Measurements from ENCODE around the gene STRIP1. TPM values are rescaled to one million over a fixed set of nuclear protein-coding genes. Genes with fewer than 3 reads are reported as not detected.

Gene STRIP1
- polyA plus RNA-seq, 2 of the 4 experiments (the other 2 are of a cell fraction) = 16.4 to 16.7 TPM

GRCh38 chr1:110087812-110088738, 53.7 kb downstream of the STRIP1 start:
- ATAC-seq (peak; percentile 90 to 97), DNase-seq (ENCODE audit: low read depth in 1 of 2, low spot score in 1 of 2) (peak; percentile 35 to 64), FAIRE-seq (no peak)
- H3K4me1 ChIP-seq = no peaks in the 10 kb centered on the region
- H3K27ac ChIP-seq = no peak overlapping the region
- ChIA-PET CTCF (interaction anchor here (0.6 to 3.3 kb wide), 27 partner anchors 8 to 408 kb away, joined by 3 to 57 read pairs (median 5); no protein-coding TSS in a partner anchor), POLR2A (no interaction called here)
- no peak overlapping the region for H3K4me3 ChIP-seq
- TF ChIP-seq TFCP2L1 (CRISPR knock-in tag; IDR thresholded peaks at IDR 0.05) (no peak), CBX8 (IDR thresholded peaks at IDR 0.05) (no peak), CHD2 (IDR thresholded peaks at IDR 0.05; ENCODE audit: low read length, partially characterized antibody) (no peak), NFE2L2 (conservative IDR thresholded peaks at IDR 0.05; ENCODE audit: low read length) (no peak), CTCF (IDR thresholded peaks at IDR 0.05) (peak; percentile 42; the same call in 1 of the 3 replicates), SMC3 (IDR thresholded peaks at IDR 0.05) (peak; percentile 57), RAD21 (conservative IDR thresholded peaks at IDR 0.05 in 1 of 2, IDR thresholded peaks at IDR 0.05 in 1 of 2) (peak; percentile 30 to 52; a peak in 3 of 5 replicates), EHMT2 (IDR thresholded peaks at IDR 0.05; ENCODE audit: low read depth) (no peak)
- H3K9me3 ChIP-seq = no peaks in the 10 kb centered on the region
- 36% methylated on average over 14 of the region's 15 CpGs for WGBS (ENCODE audit: missing lambda C conversion rate)
- H3K4me2 ChIP-seq = no peak overlapping the region

GRCh38 chr1:110088739-110089316, 54.4 kb downstream of the STRIP1 start:
- TF ChIP-seq PHF8 (IDR thresholded peaks at IDR 0.05; ENCODE audit: borderline replicate concordance, low read depth) (no peak), ATOH8 (CRISPR knock-in tag; IDR thresholded peaks at IDR 0.05; ENCODE audit: low read depth) (no peak), SREBF2 (IDR thresholded peaks at IDR 0.05) (no peak), TFCP2L1 (CRISPR knock-in tag; IDR thresholded peaks at IDR 0.05) (no peak), RARB (CRISPR knock-in tag; IDR thresholded peaks at IDR 0.05) (no peak), E2F6 (IDR thresholded peaks at IDR 0.05; ENCODE audit: borderline replicate concordance, low read depth) (no peak), MAFK (IDR thresholded peaks at IDR 0.05; ENCODE audit: partially characterized antibody) (no peak), PBX3 (IDR thresholded peaks at IDR 0.05) (no peak), CHD2 (IDR thresholded peaks at IDR 0.05; ENCODE audit: low read length, partially characterized antibody) (no peak), NR3C1 (IDR thresholded peaks at IDR 0.05) (no peak), BCL3 (IDR thresholded peaks at IDR 0.05) (no peak), FOXS1 (CRISPR knock-in tag; IDR thresholded peaks at IDR 0.05) (no peak), FOSL2 (IDR thresholded peaks at IDR 0.05) (no peak), FOSL2 (CRISPR knock-in tag; IDR thresholded peaks at IDR 0.05) (no peak), RNF2 (IDR thresholded peaks at IDR 0.05; ENCODE audit: borderline replicate concordance, low read depth) (no peak), HMGXB4 (CRISPR knock-in tag; IDR thresholded peaks at IDR 0.05; ENCODE audit: borderline replicate concordance) (no peak)
- ChIA-PET POLR2A (no interaction called here), CTCF (interaction anchor here (0.6 to 3.3 kb wide), 25 partner anchors 7 to 407 kb away, joined by 3 to 57 read pairs (median 5); no protein-coding TSS in a partner anchor)
- WGBS (ENCODE audit: missing lambda C conversion rate) = 0% methylated on average over 1 of the region's 10 CpGs
- H3K4me3 ChIP-seq = no peak overlapping the region
- DNase-seq (ENCODE audit: low read depth in 1 of 2, low spot score in 1 of 2) = no peak
- no peak; a peak in 2 of 6 replicates for ATAC-seq
- no peak for FAIRE-seq
- H3K9me3 ChIP-seq = no peaks in the 10 kb centered on the region
- H3K4me1 ChIP-seq = no peaks in the 10 kb centered on the region
- H3K27ac ChIP-seq = no peak overlapping the region
- H3K4me2 ChIP-seq = no peak overlapping the region
